CD14-positive monocyte (primary cell): ENCODE results near the gene ATAD2B. TPM values are rescaled to one million over a fixed set of nuclear protein-coding genes. Genes with fewer than 3 reads are reported as not detected.

Experiments used
- DNase-seq, 3 donors: peaks; one replicate each; pipeline ENCODE4 v3.0.0-alpha.2; 2011 to 2022
- H2AFZ ChIP-seq: 2 replicates; pipeline ENCODE4 v1.6.0; 2012; ENCODE audit warnings: mild to moderate bottlenecking, low read depth, low read length, inconsistent platforms; ENCODE audit not compliant: insufficient read depth, poor library complexity, severe bottlenecking
- H3K27ac ChIP-seq, 2 donors: 1 replicate in 1 of 2; 2 replicates in 1 of 2; pipeline ENCODE4 v1.5.1; 2012 to 2013; ENCODE audit warnings: low read length in 2 of 2, control low read depth in 1 of 2, inconsistent platforms in 1 of 2, low read depth in 1 of 2, mild to moderate bottlenecking in 1 of 2
- H3K27me3 ChIP-seq, 2 donors: one replicate each; pipeline versions ENCODE4 v1.6.0 to v1.6.1; 2011 to 2013; ENCODE audit warnings: low read length in 2 of 2; ENCODE audit not compliant: control insufficient read depth in 2 of 2, insufficient read depth in 2 of 2
- H3K36me3 ChIP-seq, 2 donors: replicated peaks in 1 of 2; 1 replicate in 1 of 2; 2 replicates in 1 of 2; pipeline versions ENCODE4 v1.5.1 to v1.6.1; 2012 to 2013; ENCODE audit warnings: low read length in 2 of 2, control low read depth in 1 of 2, inconsistent platforms in 1 of 2, mild to moderate bottlenecking in 1 of 2; ENCODE audit not compliant: insufficient read depth in 2 of 2, control insufficient read depth in 1 of 2
- H3K4me1 ChIP-seq, 2 donors: 1 replicate in 1 of 2; 2 replicates in 1 of 2; pipeline versions ENCODE4 v1.5.1 to v1.6.1; 2012 to 2013; ENCODE audit warnings: low read length in 2 of 2, control low read depth in 1 of 2, inconsistent platforms in 1 of 2, mild to moderate bottlenecking in 1 of 2, moderate library complexity in 1 of 2; ENCODE audit not compliant: insufficient read depth in 2 of 2, control insufficient read depth in 1 of 2
- H3K4me2 ChIP-seq: replicated peaks from 2 replicates; pipeline ENCODE3; 2012; ENCODE audit warnings: low read length, moderate library complexity, mild to moderate bottlenecking; ENCODE audit not compliant: poor library complexity, severe bottlenecking; ENCODE audit errors: extremely low read depth
- H3K4me3 ChIP-seq, 3 experiments: fragments of 200-600 bp in 1 of 3; sonication (generic) in 1 of 3; replicated peaks in 1 of 3; 1 replicate in 2 of 3; 2 replicates in 1 of 3; pipeline ENCODE4 v1.5.1; 2011 to 2013; ENCODE audit warnings: low read length in 3 of 3, mild to moderate bottlenecking in 3 of 3, control low read depth in 2 of 3, low read depth in 2 of 3, inconsistent platforms in 1 of 3, moderate library complexity in 1 of 3
- H3K79me2 ChIP-seq: 2 replicates; pipeline ENCODE4 v1.6.0; 2012; ENCODE audit warnings: mild to moderate bottlenecking, control low read depth, inconsistent platforms, low read length, moderate library complexity; ENCODE audit not compliant: insufficient read depth
- H3K9ac ChIP-seq: 2 replicates; pipeline ENCODE4 v1.6.0; 2017; ENCODE audit warnings: low read length, mild to moderate bottlenecking; ENCODE audit not compliant: insufficient read depth, poor library complexity, severe bottlenecking
- H3K9me3 ChIP-seq, 2 donors: replicated peaks in 1 of 2; 1 replicate in 1 of 2; 2 replicates in 1 of 2; pipeline versions ENCODE4 v1.5.1 to v1.6.1; 2012 to 2013; ENCODE audit warnings: low read length in 2 of 2, control low read depth in 1 of 2; ENCODE audit not compliant: control insufficient read depth in 1 of 2, insufficient read depth in 1 of 2
- H4K20me1 ChIP-seq: 2 replicates; pipeline ENCODE4 v1.6.0; 2012; ENCODE audit warnings: mild to moderate bottlenecking, low read length, control low read depth, moderate library complexity; ENCODE audit not compliant: insufficient read depth
- H3K27ac Mint-ChIP-seq, 7 donors: one replicate each; pipeline ENCODE4 v1.8.0; 2020; ENCODE audit warnings: mild to moderate bottlenecking in 7 of 7, mixed read lengths in 7 of 7, moderate library complexity in 6 of 7, inconsistent platforms in 2 of 7
- H3K27me3 Mint-ChIP-seq, 3 donors: one replicate each; pipeline ENCODE4 v1.8.0; 2021 to 2022; ENCODE audit warnings: low read depth in 3 of 3, mild to moderate bottlenecking in 3 of 3, mixed read lengths in 3 of 3, moderate library complexity in 3 of 3, inconsistent platforms in 1 of 3
- H3K36me3 Mint-ChIP-seq, 2 donors: one replicate each; pipeline ENCODE4 v1.8.0; 2020; ENCODE audit warnings: mixed read lengths in 2 of 2, inconsistent platforms in 1 of 2, mild to moderate bottlenecking in 1 of 2
- H3K4me1 Mint-ChIP-seq: one replicate; pipeline ENCODE4 v1.8.0; 2020; ENCODE audit warnings: mild to moderate bottlenecking, mixed read lengths
- H3K4me3 Mint-ChIP-seq, 2 donors: one replicate each; pipeline ENCODE4 v1.8.0; 2020; ENCODE audit warnings: mild to moderate bottlenecking in 2 of 2, mixed read lengths in 2 of 2, moderate library complexity in 1 of 2
- H3K9me3 Mint-ChIP-seq, 7 donors: one replicate each; pipeline ENCODE4 v1.8.0; 2020 to 2022; ENCODE audit warnings: mixed read lengths in 7 of 7, mild to moderate bottlenecking in 6 of 7, moderate library complexity in 6 of 7, inconsistent platforms in 2 of 7
- WGBS: methylation state at CpG from one replicate; pipeline ENCODE4 v1.1.5; 2013; ENCODE audit warnings: missing lambda C conversion rate; ENCODE audit not compliant: insufficient coverage; 5-methylcytosine and 5-hydroxymethylcytosine counted together
- intact Hi-C, 2 donors: fragments of 100-400 bp; cut with micrococcal nuclease; formaldehyde crosslinking; loops; one replicate each; pipeline versions ENCODE4 v1.15.0 to v1.15.1; 2023
- polyA plus RNA-seq, 3 donors: library from polyadenylated mRNA; depleted of rRNA in 1 of 3; unstranded in 2 of 3; stranded (reverse) in 1 of 3; fragments of 300-500 nt in 2 of 3; fragments of >200 nt in 1 of 3; fragmentation: Illumina TruSeq in 2 of 3; gene quantifications; 1 replicate in 2 of 3; 2 replicates in 1 of 3; pipeline ENCODE4 v1.2.3, GENCODE V29; 2012 to 2021
- TF ChIP-seq, protein P1 (sequence below): fragments of 200-600 bp; IDR thresholded peaks from one replicate; pipeline ENCODE4 v1.8.0; 2022; ENCODE audit warnings: antibody characterized with exemption, mild to moderate bottlenecking

Gene ATAD2B
- polyA plus RNA-seq, 3 donors = 4.9 to 12.1 (median 7.2) TPM

DNA sequence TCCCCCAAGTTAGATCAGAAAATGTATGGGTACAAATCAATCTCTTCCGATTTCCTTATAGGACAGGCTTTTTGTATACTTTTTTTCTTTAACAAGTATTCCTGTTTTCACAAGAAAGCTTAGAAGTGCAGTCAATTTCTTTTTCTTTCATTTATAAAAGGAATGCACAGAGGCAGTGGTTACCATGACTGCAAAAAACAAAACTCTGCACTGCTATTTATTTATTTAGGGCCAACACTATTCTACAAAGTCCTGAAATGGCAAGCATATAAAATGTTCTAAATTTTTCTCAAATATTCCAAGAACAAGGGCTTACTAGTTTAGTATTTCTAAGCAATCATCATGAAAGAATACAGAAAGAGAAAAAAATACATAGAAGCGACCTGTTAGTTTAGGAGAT, 22.2 kb downstream of the ATAD2B start:
- Histone ChIP-seq H3K27me3 (no peaks in the 10 kb centered on the region), H3K27ac (no peak overlapping the region), H3K36me3 (no peaks in the 10 kb centered on the region), H4K20me1 (peaks cover 70% of the 10 kb centered on the region), H2AFZ (no peak overlapping the region), H3K4me3 (no peak overlapping the region), H3K9ac (no peak overlapping the region), H3K4me1 (peaks cover 26 to 37% of the 10 kb centered on the region in 2 donors), H3K79me2 (peaks cover 78% of the 10 kb centered on the region), H3K9me3 (no peaks in the 10 kb centered on the region), H3K4me2 (no peak overlapping the region)
- Mint-ChIP-seq H3K27ac (peak overlapping the region in 2 of 7 donors; percentile 13 to 61), H3K27me3 (no peaks in the 10 kb centered on the region), H3K9me3 (peaks cover 0 to 2% (median 1%) of the 10 kb centered on the region in 7 donors), H3K4me3 (no peak overlapping the region), H3K4me1 (peaks cover 45% of the 10 kb centered on the region), H3K36me3 (no peaks in the 10 kb centered on the region)
- TF ChIP-seq, protein P1, sequence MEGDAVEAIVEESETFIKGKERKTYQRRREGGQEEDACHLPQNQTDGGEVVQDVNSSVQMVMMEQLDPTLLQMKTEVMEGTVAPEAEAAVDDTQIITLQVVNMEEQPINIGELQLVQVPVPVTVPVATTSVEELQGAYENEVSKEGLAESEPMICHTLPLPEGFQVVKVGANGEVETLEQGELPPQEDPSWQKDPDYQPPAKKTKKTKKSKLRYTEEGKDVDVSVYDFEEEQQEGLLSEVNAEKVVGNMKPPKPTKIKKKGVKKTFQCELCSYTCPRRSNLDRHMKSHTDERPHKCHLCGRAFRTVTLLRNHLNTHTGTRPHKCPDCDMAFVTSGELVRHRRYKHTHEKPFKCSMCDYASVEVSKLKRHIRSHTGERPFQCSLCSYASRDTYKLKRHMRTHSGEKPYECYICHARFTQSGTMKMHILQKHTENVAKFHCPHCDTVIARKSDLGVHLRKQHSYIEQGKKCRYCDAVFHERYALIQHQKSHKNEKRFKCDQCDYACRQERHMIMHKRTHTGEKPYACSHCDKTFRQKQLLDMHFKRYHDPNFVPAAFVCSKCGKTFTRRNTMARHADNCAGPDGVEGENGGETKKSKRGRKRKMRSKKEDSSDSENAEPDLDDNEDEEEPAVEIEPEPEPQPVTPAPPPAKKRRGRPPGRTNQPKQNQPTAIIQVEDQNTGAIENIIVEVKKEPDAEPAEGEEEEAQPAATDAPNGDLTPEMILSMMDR = no peak
- DNase-seq = no peak
- WGBS = no CpG with 5 or more reads among the region's 2 CpGs
- intact Hi-C loops = no loop called here

DNA sequence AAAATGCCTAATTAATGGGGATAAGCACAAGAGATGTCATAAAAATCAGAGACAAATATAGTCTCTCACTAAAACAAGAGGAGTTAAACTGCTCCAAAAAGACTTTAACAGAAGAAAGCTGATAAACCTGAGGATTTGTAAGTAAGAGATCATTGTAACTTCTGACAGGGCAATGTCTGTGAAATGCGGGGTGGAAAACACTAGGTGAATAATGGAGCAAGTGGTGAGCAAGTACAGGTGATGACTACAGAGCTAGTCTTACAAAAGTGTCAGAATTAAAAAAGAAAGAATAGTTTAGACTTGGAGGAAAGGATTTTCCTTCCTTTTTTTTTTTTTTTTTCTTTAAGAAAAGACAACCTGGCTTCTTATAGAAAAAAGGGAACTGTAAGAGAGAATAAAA, 22.7 kb downstream of the ATAD2B start:
- Mint-ChIP-seq H3K9me3 (peaks cover 0 to 4% (median 1%) of the 10 kb centered on the region in 7 donors), H3K4me1 (peaks cover 45% of the 10 kb centered on the region), H3K27me3 (peaks cover 0 to 3% (median 0%) of the 10 kb centered on the region in 3 donors), H3K36me3 (peaks cover 0 to under 1% of the 10 kb centered on the region in 2 donors), H3K4me3 (no peak overlapping the region), H3K27ac (peak overlapping the region in 6 of 7 donors; percentile 1 to 68 (median 44))
- H2AFZ ChIP-seq = no peak overlapping the region
- H3K9ac ChIP-seq = no peak overlapping the region
- peak overlapping the region in 1 of 2 donors; percentile 31 for H3K27ac ChIP-seq
- TF ChIP-seq, protein P1 = no peak
- H3K36me3 ChIP-seq = no peaks in the 10 kb centered on the region
- no peaks in the 10 kb centered on the region for H3K27me3 ChIP-seq
- DNase-seq = no peak
- no peak overlapping the region for H3K4me2 ChIP-seq
- H3K4me1 ChIP-seq = peaks cover 26 to 37% of the 10 kb centered on the region in 2 donors
- H4K20me1 ChIP-seq = peaks cover 69% of the 10 kb centered on the region
- no CpG with 5 or more reads among the region's 1 CpG for WGBS
- H3K79me2 ChIP-seq = peaks cover 78% of the 10 kb centered on the region
- intact Hi-C loops = no loop called here
- H3K9me3 ChIP-seq = no peaks in the 10 kb centered on the region
- H3K4me3 ChIP-seq = no peak overlapping the region
